ENCODE data around the gene PTS. TPM values are rescaled to one million over a fixed set of nuclear protein-coding genes. Genes with fewer than 3 reads are reported as not detected.

PTS gene
- total and polyA plus RNA-seq, 9 of the 15 experiments (the other 6 are each of a cell fraction or from before 2014, with no cell fraction given) = 27.1 to 72.7 (median 41.1) TPM

GRCh38 chr11:112177589-112177988, 48.6 kb upstream of the PTS start:
- no peak overlapping the region for H3K9ac ChIP-seq (ENCODE audit: insufficient read depth in 1 of 2, low read depth in 2 of 2, low read length in 2 of 2)
- H4K20me1 ChIP-seq (replicated peaks; ENCODE audit: control insufficient read depth, insufficient read depth, low read length) = peaks cover 3% of the 10 kb centered on the region; the same call in 1 of the 2 replicates
- H3K27ac ChIP-seq (ENCODE audit: extremely low read depth, low read depth, low read length) = no peak overlapping the region
- no peak overlapping the region for H3K4me3 ChIP-seq
- H3K27me3 ChIP-seq (ENCODE audit: control insufficient read depth in 2 of 2, insufficient read depth in 2 of 2, low read length in 2 of 2) = peaks cover 0 to 8% of the 10 kb centered on the region in 2 experiments; a peak in 2 of 5 replicates
- in situ Hi-C loops (cut with MboI) = no loop called here
- no peak overlapping the region for H3K4me2 ChIP-seq (ENCODE audit: insufficient read depth, low read length)
- FAIRE-seq (no peak), ATAC-seq (no peak), DNase-seq (ENCODE audit: extremely low read depth in 1 of 4, low spot score in 3 of 4) (no peak)
- intact Hi-C loops (cut with micrococcal nuclease) = no loop called here
- no peak overlapping the region for H2AFZ ChIP-seq (ENCODE audit: low read depth, low read length)
- BruUV-seq (replicated peaks) = no TSS peak
- H3K4me1 ChIP-seq (replicated peaks in 1 of 2; ENCODE audit: control insufficient read depth in 2 of 2, insufficient read depth in 2 of 2, low read length in 2 of 2) = peaks cover 0 to 8% of the 10 kb centered on the region in 2 experiments; a peak in 2 of 5 replicates
- H3K79me2 ChIP-seq (ENCODE audit: control insufficient read depth, insufficient read depth, low read length) = no peaks in the 10 kb centered on the region
- no peaks in the 10 kb centered on the region for H3K36me3 ChIP-seq (ENCODE audit: control insufficient read depth, insufficient read depth, low read length)
- H3K9me1 ChIP-seq (ENCODE audit: control insufficient read depth, insufficient read depth, low read length) = no peaks in the 10 kb centered on the region
- TF ChIP-seq CC2D1A (IDR thresholded peaks at IDR 0.05) (no peak), CBX5 (IDR thresholded peaks at IDR 0.05; ENCODE audit: borderline replicate concordance, low read depth) (no peak), XRCC3 (IDR thresholded peaks at IDR 0.05) (no peak), NR2C1 (IDR thresholded peaks at IDR 0.05) (no peak), NR2C1 (tag; IDR thresholded peaks at IDR 0.05) (no peak), SRSF3 (IDR thresholded peaks at IDR 0.05; ENCODE audit: insufficient read depth, low read length) (no peak), SOX6 (IDR thresholded peaks at IDR 0.05) (no peak), ZFPM2 (CRISPR knock-in tag; IDR thresholded peaks at IDR 0.05) (no peak), PHF20 (IDR thresholded peaks at IDR 0.05; ENCODE audit: partially characterized antibody) (no peak), LEF1 (IDR thresholded peaks at IDR 0.05) (no peak)
- WGBS (ENCODE audit: insufficient coverage, low coverage, missing lambda C conversion rate) = 0% methylated on average over 3 of the region's 4 CpGs
- ChIA-PET CTCF (ENCODE audit: low intra/inter-chr PET ratio) (no interaction called here), POLR2A (no interaction called here)
- no peaks in the 10 kb centered on the region for H3K9me3 ChIP-seq (replicated peaks; ENCODE audit: control insufficient read depth, insufficient read depth, low read depth, low read length)

All from K562 (cell line).